HG02610 (cell line): Measurements from ENCODE around the gene CLTCL1.

Experiments used
- ATAC-seq: cut with Tn5 transposase; IDR thresholded peaks from one replicate; pipeline ENCODE4 v1.9.1; 2021; ENCODE audit warnings: mild to moderate bottlenecking, moderate library complexity; ENCODE audit not compliant: unreplicated experiment

CLTCL1 gene

DNA sequence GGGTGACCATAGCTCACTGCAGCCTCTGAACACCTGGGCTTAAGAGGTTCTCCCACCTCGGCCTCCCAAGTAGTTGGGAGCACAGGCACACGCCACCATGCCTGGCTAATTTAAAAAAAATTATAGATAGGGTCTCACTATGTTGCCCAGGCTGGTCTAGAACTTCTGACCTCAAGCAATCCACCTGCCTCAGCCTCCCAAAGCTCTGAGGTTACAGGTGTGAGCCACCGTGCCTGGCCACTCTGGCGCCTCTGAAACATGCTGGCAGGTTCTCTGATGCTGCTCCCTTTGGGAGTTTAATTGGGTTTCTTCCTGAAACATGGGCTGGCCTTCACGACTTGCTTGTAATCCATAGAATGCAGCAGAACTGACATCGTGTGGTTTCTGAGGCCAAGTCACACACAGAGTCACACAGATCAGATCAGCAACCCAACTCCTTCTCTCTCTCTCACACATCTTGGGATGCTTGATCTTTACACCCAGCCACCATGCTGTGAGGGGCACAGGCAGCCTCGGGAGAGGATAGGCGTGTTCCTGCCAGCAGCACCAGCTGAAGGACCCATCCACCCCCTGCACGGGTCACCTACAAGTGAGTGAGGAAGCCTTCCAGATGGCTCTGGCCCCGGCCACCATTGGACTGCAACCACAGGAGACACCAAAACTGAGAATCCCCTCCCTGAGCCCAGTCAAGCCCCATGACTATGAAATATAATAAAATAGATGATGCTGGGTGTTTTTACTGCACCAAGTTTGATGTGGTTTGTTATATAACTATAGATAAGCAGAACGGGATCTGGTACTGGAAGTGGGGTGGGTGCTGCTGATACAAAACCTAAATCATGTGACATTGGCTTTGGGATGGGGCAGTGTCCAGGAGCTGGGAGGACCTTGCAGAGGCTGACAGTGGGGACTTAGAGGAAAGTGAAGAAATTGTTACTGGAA lies 138.3 kb downstream of the CLTCL1 start:
- no peak for ATAC-seq

DNA sequence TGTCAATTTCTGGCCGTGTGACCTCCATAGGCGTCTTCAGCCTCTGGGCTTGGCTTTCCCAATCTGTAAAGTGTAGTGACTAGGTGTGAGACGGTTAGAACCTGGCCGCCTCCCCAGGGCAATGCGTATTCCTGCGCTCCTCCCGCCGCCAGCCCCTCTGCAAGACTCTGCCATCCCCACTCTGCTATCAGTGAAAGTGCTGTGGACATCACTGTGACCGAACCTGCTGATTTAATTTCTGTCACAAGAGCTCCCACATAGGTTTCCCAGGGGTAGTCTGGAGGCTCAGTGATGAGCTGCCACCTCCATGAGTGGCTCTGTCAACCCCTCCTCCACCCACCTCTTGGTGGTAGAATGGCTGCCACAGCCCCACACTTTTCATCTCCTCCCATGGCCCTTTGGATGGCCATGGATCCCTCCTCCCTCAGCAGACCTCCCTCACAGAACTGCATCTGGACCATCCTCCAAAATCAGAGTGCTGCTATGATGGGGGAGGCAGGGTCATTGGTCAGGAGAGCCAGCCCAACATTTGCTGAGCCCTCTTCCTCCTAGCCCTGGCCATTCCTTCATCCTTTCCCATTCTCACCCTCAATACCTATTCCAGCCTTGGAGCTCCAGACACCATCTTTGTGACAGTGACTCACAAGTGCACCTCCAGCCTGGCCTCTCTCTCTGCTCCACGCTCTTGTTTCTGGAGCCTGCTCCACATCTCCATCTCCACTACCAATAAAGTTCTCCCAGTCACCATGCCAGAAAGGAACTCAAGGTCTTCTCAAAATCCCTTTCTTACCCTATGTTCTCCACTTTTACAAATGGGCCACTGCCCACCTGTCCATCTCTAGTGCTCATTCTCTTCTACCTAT lies 140.0 kb downstream of the CLTCL1 start:
- ATAC-seq, result no peak

DNA sequence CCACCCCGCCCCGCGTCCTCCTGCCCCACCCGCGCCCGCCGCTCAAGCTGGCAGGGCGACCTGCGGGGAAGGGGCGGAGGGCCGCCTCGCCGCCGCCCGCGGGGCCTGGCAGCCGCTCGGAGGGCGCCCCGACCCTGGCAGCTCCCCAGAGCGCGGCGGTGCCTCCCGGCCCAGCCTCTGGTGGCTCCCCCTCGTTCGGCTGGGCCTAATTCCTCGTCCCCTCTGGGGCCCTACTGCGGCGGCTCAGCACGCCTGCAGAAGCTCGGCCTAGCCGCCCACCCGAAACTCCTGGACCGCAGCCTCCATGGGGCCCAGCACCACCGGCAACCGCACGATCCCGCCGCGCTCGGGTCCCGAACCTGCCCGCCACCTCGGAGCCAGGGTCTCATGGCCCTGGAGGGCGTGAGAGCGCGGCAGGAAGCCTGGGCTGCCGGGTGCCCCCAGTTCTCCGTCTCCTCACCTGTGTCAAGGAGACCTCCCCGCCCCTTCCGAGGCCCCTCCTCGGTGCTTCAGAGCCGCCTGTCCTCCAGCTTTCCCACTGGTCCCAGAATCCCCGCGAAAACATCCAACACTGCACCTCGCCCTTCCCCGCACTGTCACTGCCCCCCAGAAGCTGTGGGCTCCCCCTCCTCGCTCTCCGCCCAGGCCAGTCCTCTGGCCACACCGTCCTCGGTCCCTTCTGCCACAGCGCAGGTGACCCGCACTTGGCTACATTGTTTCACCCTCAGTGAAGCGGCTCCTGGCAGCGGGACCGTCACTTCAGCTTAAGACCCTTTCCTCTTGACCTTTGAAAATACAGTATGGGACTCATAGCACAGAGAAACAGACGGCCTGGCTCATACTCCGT lies 140.8 kb downstream of the CLTCL1 start:
- ATAC-seq, result no peak

DNA sequence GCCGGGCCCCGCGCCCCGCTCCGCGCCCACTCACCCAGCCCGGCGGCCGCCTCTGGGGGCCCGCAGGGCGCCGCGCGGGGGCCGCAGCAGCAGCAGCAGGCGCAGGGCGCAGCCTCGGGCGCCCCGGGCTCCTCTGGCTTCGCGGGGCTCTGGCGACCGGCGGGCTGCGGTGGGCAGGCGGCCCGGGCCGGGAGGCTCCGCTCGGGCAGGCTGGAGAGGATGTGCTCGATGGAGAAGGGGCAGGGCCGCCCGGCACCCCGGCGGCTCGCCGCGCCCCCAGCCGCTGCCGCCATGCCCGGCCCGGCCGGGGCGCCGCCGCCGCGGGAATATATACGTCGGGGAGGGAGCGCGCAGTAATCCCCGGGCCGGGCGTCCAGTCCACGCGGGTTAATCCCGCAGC lies 141.5 kb downstream of the CLTCL1 start, which contains the start of gene GSC2:
Gene GSC2 (minus strand): TSS at position 302 of the 400 bp plus-strand sequence. CDS start 9 bp downstream, at position 293.
- ATAC-seq, result no peak

DNA sequence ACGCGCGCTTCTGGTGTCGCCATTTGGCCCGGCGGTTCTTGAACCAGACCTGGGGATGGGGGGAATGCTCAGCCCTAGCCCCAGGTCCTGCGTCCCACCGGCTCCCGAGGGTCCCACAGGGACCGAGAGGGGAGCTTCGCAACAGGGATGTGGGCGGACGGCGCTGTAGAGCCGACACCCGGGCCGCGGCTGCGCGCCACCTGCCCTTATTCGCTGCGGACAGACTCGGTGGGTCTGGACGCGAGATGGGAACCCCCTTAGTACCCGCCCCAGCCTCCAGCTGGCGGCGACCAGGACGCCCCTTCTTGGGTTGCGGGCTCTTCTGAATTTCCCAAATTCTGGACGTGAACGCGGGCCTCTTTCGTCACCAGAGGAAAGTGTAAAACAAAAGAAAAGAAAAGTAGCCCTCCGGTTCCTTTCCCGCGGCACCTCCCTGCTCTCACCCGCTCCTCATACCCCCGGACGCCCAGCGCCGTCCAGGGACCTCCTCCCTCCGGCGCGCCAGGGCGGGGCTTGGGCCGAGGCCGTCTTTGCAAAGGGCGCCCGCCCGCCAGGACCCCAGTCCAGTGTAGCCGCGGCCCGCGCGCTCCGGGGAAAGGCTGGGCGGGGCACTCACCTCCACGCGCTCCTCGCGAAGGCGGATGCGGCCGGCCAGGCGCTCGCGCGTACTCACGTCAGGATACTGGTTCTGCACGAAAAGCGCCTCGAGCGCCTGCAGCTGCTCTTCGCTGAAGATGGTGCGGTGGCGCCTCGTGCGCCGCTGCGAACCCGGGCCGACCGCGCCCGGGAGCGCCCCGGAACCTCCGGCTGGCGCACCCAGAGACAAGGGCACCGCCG lies 142.3 kb downstream of the CLTCL1 start:
- no peak for ATAC-seq

DNA sequence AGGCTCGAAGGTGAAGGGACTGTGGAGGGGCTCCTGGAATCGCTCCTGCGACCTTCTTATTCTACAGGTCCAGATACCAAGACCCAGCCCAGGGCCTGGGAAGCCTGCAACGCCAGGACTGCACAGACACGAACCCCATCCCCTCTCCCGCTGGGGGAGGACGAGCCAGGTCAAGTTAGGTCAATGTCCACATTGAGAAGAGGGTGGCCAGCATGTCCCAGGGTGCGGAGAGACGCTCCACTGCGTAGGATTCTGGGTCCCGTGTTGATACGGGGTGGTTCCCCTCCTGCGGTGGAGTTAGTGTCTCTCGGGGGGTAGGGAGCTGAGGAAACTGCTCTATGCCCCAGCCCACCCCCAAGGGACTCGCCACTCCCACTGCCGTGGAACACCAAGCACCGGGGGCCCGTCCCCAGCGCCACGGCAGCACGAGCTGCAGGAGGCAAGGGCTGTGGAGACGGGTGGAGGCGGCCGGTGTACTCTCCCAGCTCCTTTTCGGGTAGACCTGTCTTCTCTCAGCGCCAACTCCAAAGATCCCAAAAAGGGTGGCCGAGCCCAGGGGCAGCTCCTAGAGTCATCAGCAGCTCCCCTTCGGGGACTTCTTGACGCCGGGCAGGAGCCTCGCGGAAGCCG lies 143.0 kb downstream of the CLTCL1 start:
- no peak for ATAC-seq

DNA sequence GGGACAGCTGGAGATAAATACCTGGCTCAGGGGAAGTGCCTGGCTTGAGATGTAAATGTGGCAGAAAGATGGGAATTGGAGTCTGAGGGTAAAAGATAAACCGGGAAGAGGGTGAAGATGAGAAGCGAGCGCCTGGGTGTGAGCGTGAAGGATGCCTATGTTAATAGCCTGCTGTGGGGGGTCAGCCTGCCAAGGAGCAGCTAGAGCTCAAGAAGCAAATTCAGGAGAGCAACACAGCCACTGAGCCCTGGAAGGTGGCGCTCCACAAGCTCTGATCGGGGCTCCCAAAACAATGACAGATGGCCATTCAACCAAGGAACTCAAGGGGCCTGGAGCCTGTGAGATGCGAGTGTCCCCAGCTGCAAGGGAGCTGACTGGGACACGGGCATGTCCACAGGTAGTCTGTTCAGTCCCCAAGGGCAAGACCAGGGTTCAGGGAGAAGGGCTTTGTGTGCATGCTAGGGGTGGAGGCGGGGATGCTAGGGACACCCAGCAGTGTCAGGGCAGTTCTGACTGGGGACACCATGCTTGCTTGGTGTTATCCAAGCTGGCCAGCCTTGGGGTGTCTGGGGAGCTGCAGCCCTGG lies 144.2 kb downstream of the CLTCL1 start:
- no peak for ATAC-seq

DNA sequence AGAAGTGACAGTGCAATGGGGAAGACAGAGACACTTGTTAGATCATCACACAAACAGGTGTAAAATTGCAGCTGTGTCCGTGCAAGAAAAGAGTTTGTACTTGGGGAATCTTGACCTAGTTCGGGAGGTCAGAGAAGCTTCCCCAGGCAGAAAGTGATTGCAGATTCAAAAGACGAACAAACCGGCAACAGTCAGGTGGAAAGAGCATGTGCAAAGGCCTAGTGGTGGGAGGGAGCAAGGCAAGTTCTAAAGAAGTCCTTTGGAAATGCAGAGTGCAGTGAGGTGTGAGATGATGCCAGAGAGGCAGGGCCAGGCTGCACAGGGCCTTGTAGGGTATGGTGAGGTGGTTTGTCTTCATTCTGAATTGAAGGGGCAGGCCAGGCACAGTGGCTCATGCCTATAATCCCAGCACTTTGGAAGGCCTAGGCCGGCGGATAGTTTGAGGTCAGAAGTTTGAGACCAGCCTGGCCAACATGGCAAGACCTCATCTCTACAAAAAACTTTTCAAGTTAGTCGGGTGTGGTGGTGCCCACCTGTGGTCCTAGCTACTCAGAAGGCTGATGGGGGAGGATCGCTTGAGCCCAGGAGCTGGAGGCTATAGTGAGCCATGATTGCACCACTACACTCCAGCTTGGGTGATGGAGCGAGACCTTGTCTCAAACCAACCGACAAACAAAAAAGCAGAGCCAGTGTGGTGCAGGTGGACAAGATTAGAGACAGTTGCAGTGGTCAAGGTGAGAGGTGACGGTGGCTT lies 145.1 kb downstream of the CLTCL1 start:
- no peak for ATAC-seq

DNA sequence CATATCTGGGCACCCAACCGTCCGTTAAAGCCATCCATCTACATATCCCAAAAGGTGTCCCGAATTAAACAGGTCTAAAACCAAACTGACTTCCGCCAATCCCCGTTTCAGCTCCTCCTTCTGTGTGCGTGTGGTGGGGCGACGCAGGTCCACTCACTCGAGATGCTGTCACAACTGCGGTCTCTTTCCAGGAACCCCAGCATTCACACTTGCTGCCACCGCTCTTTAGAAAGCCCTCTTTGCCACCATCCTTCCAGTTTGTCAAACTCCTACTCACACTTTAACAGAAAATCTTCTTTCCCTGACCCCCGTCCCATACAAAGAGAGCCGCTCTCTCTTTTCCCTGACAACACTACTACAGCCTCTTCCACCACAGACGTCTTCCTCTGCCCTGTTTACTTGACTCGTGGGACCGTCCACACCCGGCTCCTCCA lies 147.5 kb downstream of the CLTCL1 start:
- ATAC-seq, result no peak

DNA sequence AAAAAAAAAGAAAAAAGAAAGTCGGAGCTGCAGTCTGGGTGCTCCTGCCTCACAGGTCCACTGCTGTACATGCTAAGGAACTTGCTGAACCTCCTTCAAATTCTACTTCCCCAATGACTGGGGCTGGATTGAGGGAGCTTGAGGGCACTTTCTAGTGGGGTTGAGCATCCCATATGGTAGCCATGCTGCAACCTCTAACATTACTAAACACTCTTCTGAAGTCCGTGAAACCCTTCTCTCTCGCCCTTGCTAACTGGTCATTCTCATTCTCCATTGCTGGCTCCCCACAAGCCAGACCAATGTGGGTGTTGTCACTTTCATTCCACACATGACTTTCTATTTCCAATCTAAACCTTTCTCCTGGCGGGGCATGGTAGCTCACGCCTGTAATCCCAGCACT lies 148.3 kb downstream of the CLTCL1 start:
- ATAC-seq, result no peak

DNA sequence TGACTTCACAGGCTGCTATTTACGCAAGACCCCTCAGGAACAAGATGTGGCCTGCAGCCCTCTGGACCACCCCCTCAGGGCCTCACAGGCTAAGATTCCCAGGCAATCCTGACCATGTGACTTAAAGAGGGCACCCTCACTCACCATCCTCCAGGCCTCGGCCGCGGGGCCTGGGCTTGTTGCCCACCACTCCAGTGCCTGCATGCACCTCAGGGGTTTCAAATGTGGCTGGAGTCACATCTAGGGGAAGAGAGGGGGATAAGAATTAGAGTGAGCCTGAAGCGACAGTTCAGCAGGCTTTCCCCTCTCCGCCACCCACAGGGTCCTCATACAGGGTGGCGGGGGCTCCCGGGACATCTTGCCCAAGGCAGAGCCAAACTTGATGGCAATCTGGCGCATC lies 149.1 kb downstream of the CLTCL1 start:
- ATAC-seq, result no peak

DNA sequence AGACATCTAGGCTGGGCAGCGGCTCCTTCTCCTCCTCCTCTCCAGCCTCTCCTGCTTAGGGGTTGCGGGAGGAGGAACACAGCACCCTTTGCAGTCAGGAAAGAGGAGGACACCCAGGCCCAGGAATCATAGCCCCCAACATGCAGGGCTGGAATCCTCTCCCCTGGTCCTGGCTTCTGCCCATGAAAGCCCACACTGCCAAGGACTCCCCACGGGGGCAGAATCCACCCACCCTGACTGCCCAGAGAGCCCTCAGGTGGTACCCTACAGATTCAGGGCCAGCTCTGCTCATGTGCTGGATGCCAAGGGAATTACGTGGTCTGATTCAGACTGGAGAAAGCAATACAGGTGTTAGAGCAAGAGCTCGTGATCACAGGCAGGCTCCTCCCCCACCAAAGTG lies 151.5 kb downstream of the CLTCL1 start:
- no peak for ATAC-seq

DNA sequence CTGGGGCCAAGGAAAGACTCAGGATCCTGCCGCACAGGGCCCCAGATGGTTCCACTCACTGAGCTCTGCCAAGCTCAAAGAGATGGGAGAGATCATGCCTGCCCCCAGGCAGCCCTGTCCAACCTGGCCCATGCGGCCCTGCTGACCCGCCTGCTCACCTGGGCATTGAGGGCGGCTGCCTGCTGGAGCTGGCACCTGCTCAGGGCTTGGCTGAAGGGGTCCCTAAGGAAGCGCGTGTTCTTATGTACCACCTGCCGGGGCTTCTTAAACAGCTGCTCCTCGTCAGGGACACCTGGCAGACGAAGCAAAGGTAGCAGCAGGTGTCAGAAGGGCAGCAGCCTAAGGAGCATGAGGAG lies 152.5 kb downstream of the CLTCL1 start:
- ATAC-seq, result no peak

DNA sequence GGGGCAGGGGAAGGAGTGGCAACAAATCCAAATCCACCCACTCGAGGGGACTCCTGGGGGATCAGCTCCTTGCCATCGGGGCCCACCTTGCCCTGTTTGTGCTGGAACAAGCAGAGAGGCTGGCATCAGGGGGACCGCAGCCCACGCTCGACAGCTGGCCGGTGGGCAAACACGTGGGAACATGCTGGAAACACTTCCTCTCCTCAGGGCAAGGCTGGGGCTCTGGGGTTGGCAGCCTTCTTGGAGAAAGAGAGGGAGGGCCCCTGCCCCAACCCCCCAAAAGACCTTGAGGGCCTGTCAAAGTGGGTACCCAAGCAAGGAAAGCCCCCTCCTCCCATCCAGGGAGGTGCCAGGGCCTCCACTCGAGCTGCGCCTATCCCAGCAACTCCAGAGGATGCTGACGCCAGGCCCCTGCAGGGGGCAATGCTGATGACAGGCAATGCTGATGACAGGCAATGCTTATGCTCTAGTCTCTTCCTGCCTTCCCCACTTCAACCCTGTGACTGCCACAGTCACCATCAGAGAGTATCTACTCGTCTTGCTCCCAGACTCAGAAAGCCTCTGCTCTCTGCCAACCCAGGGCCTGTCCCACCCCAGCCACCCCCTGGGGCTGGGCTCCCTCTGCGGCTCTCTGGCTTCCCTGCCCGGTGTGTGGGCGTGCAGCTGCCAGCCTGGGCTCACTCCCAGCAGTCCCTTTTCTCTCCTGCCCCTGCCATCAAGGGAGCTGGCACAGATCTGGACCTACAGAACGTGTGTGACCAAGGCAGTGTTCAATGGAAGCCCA lies 153.1 kb downstream of the CLTCL1 start:
- ATAC-seq, result no peak

DNA sequence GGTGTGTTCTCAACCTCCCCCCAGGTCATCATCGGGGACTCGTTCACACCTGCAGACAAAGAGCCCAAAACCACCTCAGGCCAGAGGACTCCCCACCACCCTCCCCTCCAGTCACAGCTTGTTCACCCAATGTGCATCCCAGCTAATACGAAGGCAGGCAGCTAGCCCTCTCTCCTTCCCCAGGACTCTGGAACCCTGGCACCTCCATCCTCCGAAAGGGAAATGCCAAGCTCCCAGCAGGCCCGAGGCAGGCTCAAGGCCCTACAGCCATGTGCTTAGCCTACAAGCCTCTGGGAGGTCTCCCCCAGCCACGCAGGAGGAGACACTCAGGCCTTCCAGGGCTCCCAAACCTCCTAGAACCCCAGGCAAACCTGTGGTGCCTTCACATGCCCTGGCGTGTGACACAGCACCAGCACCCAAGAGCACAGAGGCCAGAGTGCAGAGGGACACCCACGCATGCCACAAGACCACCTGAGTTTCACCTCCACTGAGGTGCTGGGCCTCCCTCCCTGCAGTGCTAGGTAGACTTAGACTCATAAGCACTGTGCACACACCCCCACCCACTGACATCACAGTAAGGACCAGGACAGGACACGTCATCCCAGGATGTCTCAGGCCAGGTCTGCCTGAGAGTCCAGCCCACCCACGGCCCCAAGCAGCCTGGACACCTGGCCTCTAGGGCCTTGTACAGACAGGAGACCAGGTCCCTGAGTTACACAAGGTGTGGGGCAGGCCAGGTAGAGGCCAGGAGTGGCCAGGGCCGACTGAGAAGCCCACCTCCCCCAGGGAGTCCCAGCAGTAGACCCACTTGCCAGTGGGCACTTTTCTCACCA lies 153.9 kb downstream of the CLTCL1 start:
- no peak for ATAC-seq

DNA sequence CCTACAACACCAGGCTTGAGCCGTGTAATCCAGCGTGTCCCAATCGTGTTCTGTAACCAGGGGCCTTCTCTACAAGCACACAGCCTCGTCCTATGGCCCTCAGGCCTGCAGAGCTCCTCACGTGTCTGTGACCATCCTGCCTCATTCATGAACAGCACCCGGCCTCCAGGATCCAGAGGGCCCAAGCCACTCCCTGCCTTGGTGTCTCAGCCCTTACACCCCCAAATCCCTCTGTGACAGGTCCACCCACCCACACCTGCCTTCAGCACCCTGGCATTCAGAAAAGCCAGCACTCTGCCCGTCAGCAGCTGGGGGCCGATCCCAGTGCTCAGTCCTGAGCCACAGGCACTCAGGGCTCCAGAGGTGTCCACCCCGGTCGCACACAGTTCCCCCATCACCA lies 154.6 kb downstream of the CLTCL1 start:
- ATAC-seq, result no peak

DNA sequence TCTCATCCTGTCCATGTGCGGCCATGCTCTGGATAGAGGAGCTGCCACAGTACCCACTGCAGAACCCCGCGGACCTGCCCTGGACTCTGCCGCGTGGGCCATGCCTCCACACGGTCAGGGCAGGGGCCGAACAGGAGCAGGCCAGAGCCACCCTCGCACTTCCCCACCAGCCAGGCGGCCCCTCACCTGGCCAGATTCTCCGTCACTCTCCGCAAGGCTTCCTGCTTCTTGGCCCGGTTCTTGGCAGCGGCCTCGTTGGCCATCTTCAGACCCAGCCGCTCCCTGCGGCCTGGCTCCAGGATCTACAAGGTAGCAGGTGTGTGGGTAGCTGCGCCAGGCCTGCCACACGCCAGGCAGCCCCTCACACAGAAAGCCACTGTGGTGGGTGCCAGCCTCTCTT lies 156.6 kb downstream of the CLTCL1 start:
- ATAC-seq, result no peak
